SHP77 treated with DMSO at 0.1 percent for 48 hours (cell line): ENCODE measurements around the gene ZHX3.

Experiments used
- DNase-seq: peaks from one replicate; lab custom pipeline; 2025; lab: John Stamatoyannopoulos, UW

The ZHX3 gene

DNA sequence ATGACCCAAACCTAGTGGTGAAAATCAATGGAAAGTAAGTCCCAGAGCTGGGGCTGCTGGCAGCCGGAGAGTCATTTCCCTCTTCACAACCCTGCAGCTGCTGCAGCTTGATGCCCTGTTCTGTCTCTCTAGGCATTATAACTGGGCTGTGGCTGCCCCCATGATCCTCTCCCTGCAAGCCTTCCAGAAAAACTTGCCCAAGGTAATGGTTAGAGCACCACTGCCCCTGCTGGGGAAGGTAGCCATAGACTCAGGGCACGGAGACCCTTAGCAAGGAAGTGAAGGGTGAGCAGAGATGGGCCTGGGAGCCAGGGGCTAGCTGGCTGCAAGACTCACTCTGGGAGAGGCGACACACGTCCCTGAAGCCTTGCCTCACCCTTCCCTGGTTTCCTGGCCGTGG, 35.1 kb upstream of the ZHX3 start:
- DNase-seq: no peak

DNA sequence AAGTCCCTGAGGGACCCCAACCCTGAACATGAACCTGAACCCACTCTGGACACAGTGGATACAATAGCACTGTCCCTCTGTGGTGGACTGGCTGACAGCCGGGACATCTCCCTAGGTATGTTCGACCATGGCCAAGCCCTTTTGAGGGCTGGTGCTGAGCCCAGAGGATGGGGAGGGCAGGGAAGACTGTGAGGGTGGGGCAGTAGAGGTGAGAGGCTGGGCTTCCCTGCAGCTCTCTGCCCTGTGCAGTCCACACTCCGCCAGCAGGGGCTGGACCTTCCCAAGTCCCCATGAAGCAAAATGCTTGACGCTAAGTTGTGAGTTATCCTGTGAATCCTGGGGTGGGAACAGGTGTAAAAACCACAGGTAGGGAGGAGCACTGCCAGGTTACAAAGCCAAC, 34.6 kb upstream of the ZHX3 start:
- no peak for DNase-seq

DNA sequence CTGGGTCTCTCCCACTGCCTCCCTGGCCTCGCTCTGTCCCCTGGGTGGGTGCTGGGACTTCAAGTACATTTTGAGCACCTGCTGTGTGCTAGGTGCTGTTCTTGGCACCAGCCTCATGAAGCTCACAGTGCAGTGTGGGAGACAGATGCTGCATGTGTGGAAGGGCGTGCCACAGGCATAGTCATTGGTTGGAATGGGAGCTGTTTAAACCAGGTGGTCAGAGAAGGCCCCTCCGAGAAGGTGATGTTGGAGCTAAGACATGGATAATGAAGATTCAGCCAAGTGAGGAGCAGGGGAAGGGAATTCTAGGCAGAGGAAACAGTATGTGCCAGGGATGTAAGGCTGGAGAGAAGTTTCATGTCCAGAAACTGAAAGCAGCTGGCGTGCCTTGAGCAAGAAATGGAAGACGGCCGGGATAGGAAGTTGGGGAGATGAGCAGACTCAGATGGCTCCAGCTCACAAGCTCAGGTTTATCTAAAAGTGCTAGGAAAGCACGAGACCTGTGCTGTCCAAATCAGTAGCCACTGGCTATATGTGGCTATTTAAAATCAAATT, 33.0 kb upstream of the ZHX3 start:
- no peak for DNase-seq

DNA sequence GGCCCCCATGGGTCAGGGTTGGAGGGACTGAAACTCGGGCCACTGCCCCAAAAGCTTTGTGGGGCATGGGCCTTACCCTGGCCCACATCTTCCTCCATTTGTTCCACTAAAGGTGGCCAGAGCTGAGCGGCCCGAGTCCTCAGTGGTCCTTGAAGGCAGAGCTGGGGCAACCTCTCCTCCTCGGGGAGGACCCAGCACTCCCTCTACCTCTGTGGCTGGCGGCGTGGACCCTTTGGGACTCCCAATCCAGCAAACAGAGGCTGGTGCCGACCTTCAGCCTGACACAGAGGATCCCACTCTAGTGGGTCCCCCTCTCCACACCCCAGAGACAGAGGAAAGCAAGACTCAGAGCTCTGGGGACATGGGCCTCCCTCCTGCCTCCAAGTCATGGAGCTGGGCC, 32.4 kb upstream of the ZHX3 start:
- DNase-seq: no peak

DNA sequence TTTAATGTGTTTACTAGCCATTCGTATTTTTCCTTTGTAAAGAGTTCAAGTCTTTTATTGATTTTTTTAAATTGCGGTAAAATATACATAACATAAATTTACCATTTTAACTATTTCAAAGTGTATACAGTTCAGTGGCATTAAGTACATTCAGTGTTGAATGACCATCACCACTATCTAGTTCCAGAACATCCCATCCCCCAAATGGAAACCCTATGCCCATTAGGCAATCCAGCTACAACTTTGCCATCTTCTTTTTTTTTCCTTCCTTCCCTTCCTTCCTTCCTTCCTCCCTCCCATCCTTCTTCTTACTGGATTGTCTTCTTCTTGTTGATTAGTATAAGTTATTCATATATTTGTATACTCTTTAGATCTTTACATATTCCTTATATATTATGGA, 31.7 kb upstream of the ZHX3 start:
- DNase-seq: no peak

DNA sequence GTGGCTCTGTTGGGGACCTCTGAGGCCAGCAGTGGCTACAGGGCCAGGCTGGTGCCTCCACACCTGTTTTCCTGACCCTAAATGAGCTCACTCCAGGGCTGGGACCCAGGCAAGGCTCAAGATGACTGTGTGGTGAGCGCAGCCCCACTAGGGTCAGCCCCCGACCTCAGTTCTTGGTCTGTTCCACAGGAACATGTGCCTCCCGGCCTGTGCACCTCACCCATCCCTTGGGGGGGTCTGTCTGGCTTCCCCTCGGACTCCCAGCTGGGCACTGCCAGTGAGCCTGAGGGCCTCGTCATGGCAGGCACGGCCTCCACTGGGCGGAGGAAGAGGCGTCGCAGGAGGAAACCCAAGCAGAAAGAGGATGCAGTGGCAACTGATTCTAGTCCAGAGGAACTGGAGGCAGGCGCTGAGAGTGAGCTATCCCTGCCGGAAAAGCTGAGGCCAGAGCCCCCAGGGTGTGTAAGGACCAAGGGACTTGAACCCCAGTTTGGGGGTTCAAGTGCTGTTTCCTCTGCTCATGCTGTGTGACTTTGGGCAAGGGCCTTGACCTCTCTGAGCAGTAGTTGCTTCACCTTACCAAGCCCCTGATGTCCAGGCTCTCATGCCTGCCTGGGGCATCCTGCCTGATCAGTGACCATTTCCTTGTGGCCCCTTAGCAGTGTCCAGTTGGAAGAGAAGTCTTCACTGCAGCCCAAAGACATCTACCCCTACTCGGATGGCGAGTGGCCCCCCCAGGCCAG, 31.1 kb upstream of the ZHX3 start:
- no peak for DNase-seq

DNA sequence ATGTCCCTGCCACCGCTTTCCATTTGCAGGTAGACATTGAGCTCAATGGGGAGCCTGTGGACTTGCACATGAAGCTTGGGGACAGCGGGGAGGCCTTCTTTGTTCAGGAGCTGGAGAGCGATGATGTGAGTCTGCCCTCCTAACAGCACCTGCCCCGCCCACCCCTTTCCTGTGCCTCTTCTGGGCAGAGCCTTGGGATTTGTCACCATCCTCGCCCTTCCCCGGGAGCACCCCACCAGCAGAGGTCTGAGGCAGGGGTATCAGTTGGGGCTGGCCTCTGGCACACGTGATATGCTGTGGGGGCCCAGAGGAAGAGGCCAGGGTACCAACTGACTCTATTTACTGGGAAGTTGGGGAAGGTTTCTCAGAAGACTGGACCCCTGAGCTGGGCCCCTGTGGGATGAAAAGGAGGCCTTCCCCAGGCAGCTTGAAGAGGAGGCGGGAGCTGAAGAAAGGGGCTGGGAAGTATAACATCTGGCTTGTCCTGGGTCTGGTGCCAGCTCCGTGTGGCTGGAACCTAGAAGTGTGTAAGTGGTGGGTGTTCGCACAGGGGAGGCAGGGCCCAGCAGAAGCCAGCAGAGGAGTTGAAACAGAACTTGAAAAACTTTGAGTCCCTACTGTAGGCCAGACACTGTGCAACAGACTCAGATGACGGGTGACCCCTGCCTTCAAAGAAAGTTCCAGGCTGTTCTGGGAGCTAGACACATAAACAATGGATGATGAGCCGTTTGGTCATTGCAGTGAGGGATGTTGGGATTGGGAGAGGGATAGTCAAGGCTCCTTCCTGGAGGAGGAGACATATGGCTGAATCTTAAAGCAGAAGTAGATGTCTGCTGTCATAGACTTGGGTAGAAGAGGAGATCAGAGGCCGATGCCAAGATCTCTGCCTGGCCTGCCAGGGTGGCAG, 30.2 kb upstream of the ZHX3 start:
- no peak for DNase-seq

DNA sequence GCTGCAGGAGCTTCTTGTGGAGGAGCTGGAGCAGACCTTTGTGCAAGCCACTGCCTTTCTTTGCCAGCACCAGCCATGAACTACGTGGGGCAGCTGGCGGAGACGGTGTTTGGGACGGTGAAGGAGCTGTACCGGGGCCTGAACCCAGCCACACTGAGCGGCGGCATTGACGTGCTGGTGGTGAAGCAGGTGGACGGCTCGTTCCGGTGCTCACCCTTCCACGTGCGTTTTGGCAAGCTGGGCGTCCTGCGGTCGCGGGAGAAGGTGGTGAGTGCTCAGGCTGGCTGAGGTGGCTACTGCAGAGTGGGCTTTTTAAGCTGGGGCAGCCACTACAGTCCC, 28.2 kb upstream of the ZHX3 start:
- DNase-seq: no peak

DNA sequence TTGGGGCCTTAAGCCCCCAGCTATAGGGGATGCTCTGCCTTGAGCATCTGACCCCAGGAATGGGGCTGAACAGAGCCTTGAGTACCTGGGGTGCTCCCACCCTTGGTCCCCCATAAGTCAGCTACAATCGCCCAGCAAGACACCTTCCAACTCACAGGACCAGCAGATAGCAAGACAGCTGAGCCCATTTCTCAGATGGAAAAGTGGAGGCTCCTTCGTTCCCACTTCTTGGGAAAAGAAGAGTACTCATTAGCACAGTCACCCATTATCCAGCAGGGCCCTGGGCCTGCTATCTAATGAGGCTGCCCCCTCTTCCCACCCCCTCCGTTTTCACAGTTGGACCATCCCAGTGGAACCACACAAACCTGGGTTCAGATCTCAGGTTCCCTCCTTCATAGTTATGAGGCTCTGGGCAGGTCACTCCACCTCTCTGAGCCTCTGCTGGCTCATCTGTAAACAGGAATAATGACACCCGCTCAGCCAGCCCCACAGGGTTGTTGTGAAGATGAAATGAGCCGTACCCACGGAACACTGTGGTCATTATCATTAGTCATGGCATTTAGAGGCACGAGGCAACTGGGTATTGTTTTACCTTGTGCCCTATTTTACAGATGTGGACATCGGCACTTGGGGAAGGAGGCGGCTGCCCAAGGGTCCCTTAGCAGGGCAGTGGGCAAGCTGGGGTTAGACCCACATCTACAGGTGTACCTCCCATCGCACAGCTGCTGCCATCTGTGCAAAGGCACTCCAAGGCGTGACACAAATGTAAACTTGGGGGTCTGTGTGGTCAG, 27.6 kb upstream of the ZHX3 start:
- no peak for DNase-seq

DNA sequence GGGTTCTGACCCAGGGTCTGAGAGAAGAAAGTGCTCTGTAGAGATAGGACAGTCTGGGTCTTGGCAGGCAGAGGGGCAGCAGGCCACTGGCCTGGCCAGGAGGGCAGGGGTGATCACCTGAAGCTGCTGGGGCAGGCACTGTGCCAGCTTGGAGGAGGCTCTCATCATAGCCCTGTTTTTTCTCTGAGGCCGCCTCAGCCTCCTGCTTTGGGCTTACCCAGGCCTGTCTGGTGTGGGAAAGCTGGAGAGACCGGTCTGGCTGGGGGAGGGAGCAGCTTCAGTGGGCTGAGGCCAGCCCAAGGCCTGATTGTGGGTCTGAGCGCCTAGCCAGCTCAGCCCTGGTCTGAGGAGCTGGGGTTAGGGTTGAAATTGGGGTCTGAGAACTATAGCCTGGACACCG, 26.9 kb upstream of the ZHX3 start:
- no peak for DNase-seq

DNA sequence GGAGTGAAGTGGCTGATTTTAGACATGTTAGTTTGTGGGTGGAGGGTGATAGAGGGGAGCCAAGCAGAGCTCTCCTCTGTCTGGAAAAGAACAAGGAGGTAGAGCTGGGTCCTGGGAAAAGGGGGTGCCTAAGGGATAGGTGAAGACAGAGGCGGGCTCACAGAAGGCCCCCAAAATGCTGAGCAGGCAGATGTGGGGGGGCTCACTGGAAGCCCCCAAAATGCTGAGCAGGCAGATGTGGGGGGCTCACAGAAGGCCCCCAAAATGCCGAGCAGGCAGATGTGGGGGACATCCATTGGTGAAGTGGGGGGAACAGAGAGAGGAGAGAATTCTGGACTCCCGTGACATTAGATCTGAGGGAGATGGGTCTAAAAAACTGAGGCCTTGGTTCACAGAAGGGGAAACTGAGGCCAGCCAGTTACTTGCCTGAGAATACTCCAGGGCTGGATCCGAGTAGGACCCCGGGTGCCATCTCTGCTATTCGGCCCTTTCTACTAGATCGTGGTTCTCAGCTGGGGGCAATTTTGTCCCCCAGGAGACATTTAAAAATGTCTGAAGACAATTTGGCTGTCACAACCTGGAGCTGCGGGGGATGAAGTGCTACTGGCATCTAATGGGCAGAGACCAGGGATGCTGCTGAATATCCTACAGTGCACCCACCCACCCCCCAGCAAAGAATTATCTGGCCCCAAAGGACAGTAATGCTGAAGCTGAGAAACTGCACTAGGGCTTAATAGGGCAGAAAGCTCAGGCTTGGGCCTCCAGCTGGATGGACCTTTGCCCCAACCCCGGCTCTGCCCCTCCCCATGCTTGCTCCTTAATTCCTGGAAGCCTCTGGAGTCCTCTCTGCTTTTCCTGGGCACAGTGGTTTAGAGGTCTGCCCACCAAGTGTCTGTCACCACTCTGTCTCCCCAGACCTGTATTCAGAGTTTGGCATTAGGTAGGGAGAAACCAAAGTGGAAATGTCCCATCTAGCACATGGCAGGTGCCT, 25.2 kb upstream of the ZHX3 start:
- no peak for DNase-seq

DNA sequence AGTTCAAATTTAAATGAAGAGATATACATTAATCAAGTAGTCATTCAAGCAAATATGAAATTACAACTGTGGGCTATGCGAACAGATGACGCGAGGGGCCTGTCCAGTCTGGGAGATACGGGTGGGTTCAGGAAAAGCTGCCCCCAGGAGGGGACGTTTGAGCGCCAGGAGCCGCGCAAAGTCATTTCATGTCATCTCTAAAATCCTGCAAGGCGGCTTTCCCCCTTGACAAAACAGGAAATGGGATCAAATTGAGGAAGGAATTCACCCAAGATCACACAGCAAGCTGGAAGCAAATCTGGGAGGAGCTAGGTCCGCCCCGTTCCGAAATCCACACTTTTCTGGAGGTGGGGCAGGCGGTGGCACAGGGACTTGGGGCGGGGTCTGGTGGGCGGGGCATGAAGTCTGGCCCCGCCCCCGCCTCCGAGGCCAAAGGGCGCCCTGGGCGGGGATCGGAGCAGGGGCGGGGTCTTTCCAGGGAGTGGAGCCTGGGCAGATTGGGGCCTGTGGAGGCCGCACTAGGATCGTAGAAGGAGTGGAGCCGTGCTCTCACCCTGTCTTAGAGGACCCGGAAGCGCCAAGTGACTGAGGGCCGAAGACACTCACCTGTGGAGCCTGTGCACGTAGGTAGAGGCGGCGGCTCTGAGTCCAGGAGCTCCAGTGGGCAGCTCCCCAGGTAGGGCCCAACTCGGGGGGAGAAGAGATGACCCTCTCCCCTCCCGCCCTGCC, 23.0 kb upstream of the ZHX3 start, which contains the start of gene LPIN3:
Gene LPIN3 (plus strand): TSS at position 495 of the 729 bp plus-strand sequence. CDS start 4,983 bp downstream, outside the sequence.
- peak; percentile 42 for DNase-seq

DNA sequence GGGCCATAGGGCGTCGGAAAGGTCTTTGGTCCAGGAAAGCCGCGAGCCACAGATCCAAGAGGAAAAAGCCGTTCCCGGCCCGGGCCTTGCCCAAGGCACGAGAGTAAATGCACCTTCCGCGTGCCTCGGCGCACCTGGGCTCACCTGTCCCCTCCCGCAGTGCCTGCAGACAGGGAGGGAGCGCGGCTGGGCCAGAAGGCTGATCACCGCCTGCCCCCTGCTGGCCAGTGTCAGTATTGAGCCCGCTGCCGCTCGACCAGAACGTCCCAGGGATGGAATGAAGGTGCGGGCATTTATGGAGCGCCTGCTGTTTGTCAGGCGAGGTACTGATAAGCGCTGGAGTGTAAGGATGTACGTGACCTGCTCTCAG, 22.4 kb upstream of the ZHX3 start:
- no peak for DNase-seq

DNA sequence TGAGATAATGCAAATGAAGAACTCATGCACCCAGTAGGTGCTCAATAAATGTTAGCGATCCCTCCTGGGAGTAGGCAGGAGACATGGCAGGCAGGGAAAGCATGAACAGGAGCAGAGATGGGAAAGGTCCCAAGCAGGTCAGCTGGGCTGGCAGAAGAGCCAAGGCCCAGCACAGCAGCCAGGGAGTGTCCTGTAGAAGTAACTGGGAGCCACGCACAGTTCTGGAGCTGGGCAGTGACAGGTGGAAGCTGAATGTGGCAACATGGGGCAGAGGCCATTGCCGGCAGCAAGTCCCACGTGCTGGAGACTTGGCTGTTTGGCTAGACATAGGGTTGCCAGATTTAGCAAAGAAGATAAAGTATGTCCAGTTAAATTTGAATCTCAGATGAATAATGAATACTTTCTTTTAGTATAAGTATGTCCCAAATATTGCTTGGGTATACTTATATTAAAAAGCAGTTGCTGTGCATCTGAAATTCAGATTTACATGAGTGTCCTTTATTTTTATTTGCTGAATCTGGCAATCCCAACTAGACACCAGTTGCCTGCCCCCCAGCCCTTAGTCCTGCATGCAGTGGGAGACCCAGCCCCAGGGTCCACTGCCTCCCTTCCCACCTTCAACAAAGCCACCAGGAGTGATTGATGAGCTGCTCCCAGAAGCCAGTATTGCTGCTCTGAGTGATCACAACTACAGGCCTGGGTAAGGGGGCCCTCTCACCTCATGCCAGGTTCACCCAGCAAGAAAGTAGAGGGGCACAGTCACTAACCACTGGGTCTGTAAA, 19.4 kb upstream of the ZHX3 start:
- DNase-seq: no peak

DNA sequence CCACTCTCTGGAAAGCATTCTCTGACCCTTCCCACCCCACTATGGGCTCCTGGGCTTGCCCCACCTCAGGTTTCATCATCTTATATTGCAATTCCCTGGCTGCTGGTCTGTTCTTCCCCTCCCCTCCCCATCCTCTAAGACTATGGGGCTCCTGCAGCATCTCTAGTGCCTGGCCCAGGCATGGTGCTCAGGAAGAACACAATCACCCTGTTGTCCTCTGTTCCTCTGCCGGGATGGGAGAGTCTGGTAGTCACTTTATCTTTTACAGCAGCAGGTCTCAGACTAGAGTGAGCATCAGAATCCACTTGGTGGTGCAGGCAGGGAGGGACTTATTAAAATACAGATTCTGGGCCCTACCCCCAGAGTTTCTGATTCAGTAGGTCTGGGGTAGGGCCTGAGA, 18.1 kb upstream of the ZHX3 start:
- DNase-seq: no peak

DNA sequence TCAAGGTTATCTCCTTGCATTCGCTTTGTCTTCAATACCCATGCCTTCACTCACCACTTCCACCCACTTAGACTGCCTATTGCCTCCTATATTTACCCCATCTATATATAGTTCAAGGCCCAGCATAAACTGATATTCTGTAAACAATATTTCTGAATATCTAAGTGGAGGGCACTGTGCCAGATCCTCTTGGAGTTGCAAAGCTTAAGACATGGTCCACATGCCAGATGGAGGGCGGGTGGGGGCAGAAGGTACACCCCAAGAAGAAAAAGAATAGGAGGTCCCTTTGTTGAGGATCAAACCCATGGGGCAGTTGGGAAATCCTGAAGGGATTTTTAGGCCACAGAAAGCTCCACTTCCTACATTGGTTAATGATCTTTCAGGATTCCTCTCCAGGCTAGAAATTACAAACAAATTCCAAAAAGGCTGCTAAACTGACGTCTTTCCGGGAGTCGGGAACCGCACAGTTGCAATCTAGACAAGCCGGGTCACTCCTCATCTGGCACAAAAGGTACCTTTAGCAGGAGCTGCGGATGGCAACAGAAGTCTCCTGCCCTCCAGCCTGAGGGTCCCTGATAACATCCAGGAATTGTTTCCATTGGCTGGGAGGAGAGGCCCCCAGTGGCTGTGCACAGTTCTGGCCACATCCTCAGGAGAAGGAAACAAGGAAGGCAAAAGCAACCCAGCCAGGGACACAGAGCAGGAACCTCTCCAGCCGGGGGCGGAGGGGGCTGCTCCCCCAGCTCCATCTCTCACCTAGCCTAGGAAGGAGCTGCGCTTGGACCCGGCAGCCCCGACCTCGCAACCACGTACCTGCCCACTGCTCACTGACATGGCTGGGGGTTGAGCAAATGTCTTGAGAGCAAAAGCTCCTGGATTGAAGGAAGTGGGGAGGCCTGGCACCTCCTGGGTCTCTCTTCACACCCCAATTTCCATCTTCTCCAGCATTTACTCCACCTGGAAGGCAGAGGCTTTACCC, 17.2 kb upstream of the ZHX3 start:
- no peak for DNase-seq

DNA sequence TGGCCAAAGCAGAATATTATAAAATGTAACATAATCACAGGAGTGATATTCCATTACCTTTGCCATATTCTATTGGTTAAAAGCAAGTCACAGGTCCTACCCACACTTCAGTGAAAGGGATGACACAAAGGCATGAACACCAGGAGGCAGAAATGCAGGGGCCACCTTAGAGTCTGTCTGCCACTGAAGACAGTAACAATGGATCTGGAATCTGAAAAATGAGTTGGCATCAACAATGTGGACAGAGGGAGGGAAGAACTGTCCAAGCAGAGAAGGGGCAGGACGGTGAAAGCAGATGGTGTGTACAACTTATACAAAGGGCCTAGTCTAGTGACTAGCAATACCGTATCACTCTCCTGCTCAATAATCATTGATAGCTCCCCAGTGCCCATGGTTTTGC, 16.5 kb upstream of the ZHX3 start:
- DNase-seq: no peak

DNA sequence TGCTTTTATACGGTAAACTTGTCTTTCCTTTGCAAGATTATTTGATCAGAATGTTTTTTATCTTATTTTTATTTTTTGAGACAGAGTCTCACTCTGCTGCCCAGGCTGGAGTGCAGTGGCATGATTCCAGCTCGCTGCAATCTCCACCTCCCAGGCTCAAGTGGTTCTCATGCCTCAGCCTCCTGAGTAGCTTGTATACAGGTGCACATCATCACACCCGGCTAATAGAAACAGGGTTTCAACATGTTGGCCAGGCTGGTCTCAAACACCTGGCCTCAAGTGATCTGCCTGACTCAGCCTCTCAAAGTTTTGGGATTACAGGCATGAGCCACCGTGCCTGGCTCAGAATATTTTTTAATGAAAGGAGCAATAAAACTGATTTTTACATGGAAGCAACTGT, 14.2 kb upstream of the ZHX3 start:
- DNase-seq: no peak
